Activated T-helper 2 cell treated with anti-CD3 and anti-CD28 coated beads, Interferon-gamma antibody, Interleukin-2, Interleukin-4, amounts not matched to agents 10 μg/mL and 5 μg/mL and 100 μg/mL, durations not matched to agents 14 hours and 24 hours and 36 hours (primary cell): ENCODE results near the gene MCOLN2. TPM values are rescaled to one million over a fixed set of nuclear protein-coding genes. Genes with fewer than 3 reads are reported as not detected.
"Not testable (repeated sequence)": the region's sequence is repeated elsewhere in the genome, so short reads cannot be mapped to it uniquely, and the experiment has no call there.

Experiments used
- DNase-seq: peaks from one replicate; pipeline ENCODE4 v3.0.0; 2021; ENCODE audit warnings: low spot score
- H3K27ac Mint-ChIP-seq: one replicate; pipeline ENCODE4 v1.8.0; 2021; ENCODE audit warnings: mixed read lengths
- H3K27me3 Mint-ChIP-seq: one replicate; pipeline ENCODE4 v1.8.0; 2021; ENCODE audit warnings: low read depth, mixed read lengths
- H3K36me3 Mint-ChIP-seq: one replicate; pipeline ENCODE4 v1.8.0; 2021; ENCODE audit warnings: low read depth, mixed read lengths
- H3K4me1 Mint-ChIP-seq: one replicate; pipeline ENCODE4 v1.8.0; 2021; ENCODE audit warnings: low read depth, mixed read lengths
- H3K4me3 Mint-ChIP-seq: one replicate; pipeline ENCODE4 v1.8.0; 2021; ENCODE audit warnings: low read depth, mild to moderate bottlenecking, moderate library complexity, mixed read lengths
- H3K9me3 Mint-ChIP-seq: one replicate; pipeline ENCODE4 v1.8.0; 2021; ENCODE audit warnings: mixed read lengths
- intact Hi-C: fragments of 100-400 bp; cut with micrococcal nuclease; formaldehyde crosslinking; loops from one replicate; pipeline ENCODE4 v1.15.1; 2023
- total RNA-seq: library from RNA; stranded (reverse); gene quantifications from 2 replicates; pipeline ENCODE4 v1.2.3, GENCODE V29; 2022

Gene MCOLN2
- total RNA-seq: 142 and 143 TPM in 2 replicates

GRCh38 chr1:84996846-84997666 lies at the start of gene MCOLN2:
Gene MCOLN2, minus strand, starts transcription at chr1:84997113. Its CDS starts 241 bp downstream, at chr1:84996872.
- Mint-ChIP-seq H3K4me3 (peak within 1 kb of the TSS; percentile 94), H3K9me3 (no peaks in the 10 kb centered on the region), H3K27ac (peak within 1 kb of the TSS; percentile 93), H3K36me3 (peaks cover 48% of the 10 kb centered on the region), H3K4me1 (peaks cover 52% of the 10 kb centered on the region), H3K27me3 (peaks cover 28% of the 10 kb centered on the region)
- intact Hi-C loops: loop anchor here (1.0 to 10.0 kb wide), 9 partner anchors 9 to 842 kb away; partner anchors contain the start of gene CTBS
- peak; percentile 52 for DNase-seq

- Mint-ChIP-seq H3K36me3 (peaks cover 4% of the 10 kb centered on the region), H3K27ac (no peak overlapping the region), H3K4me1 (peaks cover 3% of the 10 kb centered on the region), H3K4me3 (no peak overlapping the region), H3K27me3 (peaks cover 63% of the 10 kb centered on the region), H3K9me3 (no peaks in the 10 kb centered on the region)
- intact Hi-C loops: loop anchor here (5.0 kb wide), 1 partner anchor 35 kb away; no protein-coding TSS in a partner anchor
- DNase-seq: no peak
Measured at GRCh38 chr1:85042413-85042812, 45.5 kb upstream of the MCOLN2 start.

GRCh38 chr1:85041793-85042192 lies 44.9 kb upstream of the MCOLN2 start:
- no peak overlapping the region for H3K27ac Mint-ChIP-seq
- no peak for DNase-seq
- H3K4me1 Mint-ChIP-seq: no peaks in the 10 kb centered on the region
- H3K27me3 Mint-ChIP-seq: peaks cover 58% of the 10 kb centered on the region
- no peaks in the 10 kb centered on the region for H3K9me3 Mint-ChIP-seq
- intact Hi-C loops: loop anchor here (5.0 kb wide), 1 partner anchor 36 kb away; no protein-coding TSS in a partner anchor
- no peaks in the 10 kb centered on the region for H3K36me3 Mint-ChIP-seq
- H3K4me3 Mint-ChIP-seq: no peak overlapping the region

GRCh38 chr1:85033221-85033620 lies 36.3 kb upstream of the MCOLN2 start:
- no peak for DNase-seq
- H3K27ac Mint-ChIP-seq: no peak overlapping the region
- H3K27me3 Mint-ChIP-seq: peaks cover 18% of the 10 kb centered on the region
- no peaks in the 10 kb centered on the region for H3K36me3 Mint-ChIP-seq
- intact Hi-C loops: no loop called here
- no peaks in the 10 kb centered on the region for H3K9me3 Mint-ChIP-seq
- H3K4me1 Mint-ChIP-seq: peaks cover 2% of the 10 kb centered on the region
- no peak overlapping the region for H3K4me3 Mint-ChIP-seq

GRCh38 chr1:85030536-85030935 lies 33.6 kb upstream of the MCOLN2 start:
- H3K27ac Mint-ChIP-seq: no peak overlapping the region
- peaks cover 4% of the 10 kb centered on the region for H3K27me3 Mint-ChIP-seq
- intact Hi-C loops: no loop called here
- peaks cover 9% of the 10 kb centered on the region for H3K4me1 Mint-ChIP-seq
- no peak for DNase-seq
- no peaks in the 10 kb centered on the region for H3K36me3 Mint-ChIP-seq
- no peaks in the 10 kb centered on the region for H3K9me3 Mint-ChIP-seq
- no peak overlapping the region for H3K4me3 Mint-ChIP-seq

GRCh38 chr1:85028151-85028550 lies 31.2 kb upstream of the MCOLN2 start:
- Mint-ChIP-seq H3K9me3 (no peaks in the 10 kb centered on the region), H3K36me3 (no peaks in the 10 kb centered on the region), H3K27me3 (no peaks in the 10 kb centered on the region), H3K4me3 (no peak overlapping the region), H3K4me1 (peaks cover 11% of the 10 kb centered on the region), H3K27ac (no peak overlapping the region)
- intact Hi-C loops: no loop called here
- DNase-seq: no peak

GRCh38 chr1:85027242-85027983 lies 30.5 kb upstream of the MCOLN2 start:
- no peaks in the 10 kb centered on the region for H3K9me3 Mint-ChIP-seq
- H3K4me1 Mint-ChIP-seq: peaks cover 11% of the 10 kb centered on the region
- no peaks in the 10 kb centered on the region for H3K36me3 Mint-ChIP-seq
- no peak overlapping the region for H3K27ac Mint-ChIP-seq
- no peaks in the 10 kb centered on the region for H3K27me3 Mint-ChIP-seq
- no peak overlapping the region for H3K4me3 Mint-ChIP-seq
- intact Hi-C loops: loop anchor here (1.0 kb wide), 2 partner anchors 31 to 82 kb away; no protein-coding TSS in a partner anchor
- DNase-seq: no peak

- H3K27ac Mint-ChIP-seq: no peak overlapping the region
- H3K36me3 Mint-ChIP-seq: no peaks in the 10 kb centered on the region
- intact Hi-C loops: no loop called here
- H3K27me3 Mint-ChIP-seq: peaks cover 4% of the 10 kb centered on the region
- no peak for DNase-seq
- peaks cover 11% of the 10 kb centered on the region for H3K4me1 Mint-ChIP-seq
- H3K9me3 Mint-ChIP-seq: no peaks in the 10 kb centered on the region
- H3K4me3 Mint-ChIP-seq: no peak overlapping the region
Measured at GRCh38 chr1:85025940-85026339, 29.0 kb upstream of the MCOLN2 start.

- H3K36me3 Mint-ChIP-seq: no peaks in the 10 kb centered on the region
- intact Hi-C loops: no loop called here
- H3K27me3 Mint-ChIP-seq: peaks cover 8% of the 10 kb centered on the region
Measured at GRCh38 chr1:85024736-85025135, 27.8 kb upstream of the MCOLN2 start.

GRCh38 chr1:85022700-85023099 lies 25.8 kb upstream of the MCOLN2 start:
- Mint-ChIP-seq H3K9me3 (no peaks in the 10 kb centered on the region), H3K27ac (no peak overlapping the region), H3K36me3 (no peaks in the 10 kb centered on the region), H3K27me3 (peaks cover 8% of the 10 kb centered on the region), H3K4me3 (no peak overlapping the region), H3K4me1 (peaks cover 10% of the 10 kb centered on the region)
- intact Hi-C loops: loop anchor here (2.0 kb wide), 1 partner anchor 50 kb away; no protein-coding TSS in a partner anchor
- DNase-seq: no peak

More at GRCh38 chr1:85024736-85025135, 27.8 kb upstream of the MCOLN2 start:
- Mint-ChIP-seq H3K27ac (no peak overlapping the region), H3K4me1 (peaks cover 11% of the 10 kb centered on the region), H3K9me3 (no peaks in the 10 kb centered on the region), H3K4me3 (no peak overlapping the region)
- no peak for DNase-seq

- Mint-ChIP-seq H3K4me3 (no peak overlapping the region), H3K9me3 (no peaks in the 10 kb centered on the region), H3K4me1 (peaks cover 5% of the 10 kb centered on the region), H3K36me3 (peaks cover 3% of the 10 kb centered on the region), H3K27ac (no peak overlapping the region), H3K27me3 (peaks cover 8% of the 10 kb centered on the region)
- intact Hi-C loops: no loop called here
- no peak for DNase-seq
Measured at GRCh38 chr1:85019994-85020393, 23.1 kb upstream of the MCOLN2 start.

- Mint-ChIP-seq H3K36me3 (peaks cover 13% of the 10 kb centered on the region), H3K4me3 (no peak overlapping the region), H3K27me3 (peaks cover 13% of the 10 kb centered on the region), H3K9me3 (peaks cover 2% of the 10 kb centered on the region), H3K4me1 (peaks cover 10% of the 10 kb centered on the region), H3K27ac (no peak overlapping the region)
- no peak for DNase-seq
- intact Hi-C loops: no loop called here
Measured at GRCh38 chr1:85015826-85016225, 18.9 kb upstream of the MCOLN2 start.

GRCh38 chr1:85005641-85006040 lies 8.7 kb upstream of the MCOLN2 start:
- intact Hi-C loops, DNase-seq, H3K4me3 Mint-ChIP-seq: not testable (repeated sequence)
- Mint-ChIP-seq H3K36me3 (peaks cover 50% of the 10 kb centered on the region), H3K27ac (peak overlapping the region; percentile 0), H3K9me3 (peaks cover 61% of the 10 kb centered on the region), H3K4me1 (peaks cover 21% of the 10 kb centered on the region), H3K27me3 (peaks cover 21% of the 10 kb centered on the region)
